Mucosa of descending colon (tissue), 3 donors: ENCODE results near the gene DLG2. TPM values are rescaled to one million over a fixed set of nuclear protein-coding genes. Genes with fewer than 3 reads are reported as not detected.

Source experiments
- ATAC-seq: fragments of 200-7000 bp; cut with Tn5 transposase; one replicate; pipeline ENCODE4 v1.9.1; 2020; ENCODE audit warnings: mild to moderate bottlenecking, moderate library complexity
- DNase-seq, 3 donors: peaks; one replicate each; pipeline ENCODE4 v3.0.0-alpha.2; 2020
- H3K36me3 ChIP-seq: fragments of 200-600 bp; one replicate; pipeline ENCODE4 v1.8.0; 2021; ENCODE audit warnings: low read depth, mild to moderate bottlenecking
- H3K4me1 ChIP-seq: fragments of 200-600 bp; one replicate; pipeline ENCODE4 v1.8.0; 2021; ENCODE audit warnings: low read depth, mild to moderate bottlenecking
- H3K4me3 ChIP-seq: fragments of 200-600 bp; one replicate; pipeline ENCODE4 v1.8.0; 2021; ENCODE audit warnings: mild to moderate bottlenecking
- H3K9me3 ChIP-seq: fragments of 200-600 bp; one replicate; pipeline ENCODE4 v1.8.0; 2021; ENCODE audit warnings: mild to moderate bottlenecking
- intact Hi-C, 2 donors: fragments of 100-400 bp; cut with DNase I in 1 of 2; cut with micrococcal nuclease in 1 of 2; formaldehyde crosslinking; loops; one replicate each; pipeline versions ENCODE4 v1.11.0 to v1.11.1; 2022; cut with DNase I, micrococcal nuclease
- total RNA-seq, 3 donors: library from RNA; stranded (reverse); fragmentation: NEBNext Ultra II Directional in 2 of 3; extraction: Animal tissue kit (Norgen Biotek cat#: 25700) in 2 of 3; gene quantifications; one replicate each; pipeline versions ENCODE4 v1.2.1 to v1.2.4, GENCODE V29; 2021 to 2023
- TF ChIP-seq, protein P1 (sequence below): fragments of 200-600 bp; IDR thresholded peaks from one replicate; pipeline ENCODE4 v1.8.0; 2022; ENCODE audit warnings: antibody characterized with exemption, mild to moderate bottlenecking
- donor health status: DM: no; HTN: no; CAD: no; lungs with moderate emphysema.
- donor health status: DM: no; HTN: no; CAD: no.
- donor health status: DM: no; HTN: yes; CAD: no.

Gene DLG2
- total RNA-seq, 3 donors from 2014 or later: 2.1 to 11.1 (median 2.4) TPM

DNA sequence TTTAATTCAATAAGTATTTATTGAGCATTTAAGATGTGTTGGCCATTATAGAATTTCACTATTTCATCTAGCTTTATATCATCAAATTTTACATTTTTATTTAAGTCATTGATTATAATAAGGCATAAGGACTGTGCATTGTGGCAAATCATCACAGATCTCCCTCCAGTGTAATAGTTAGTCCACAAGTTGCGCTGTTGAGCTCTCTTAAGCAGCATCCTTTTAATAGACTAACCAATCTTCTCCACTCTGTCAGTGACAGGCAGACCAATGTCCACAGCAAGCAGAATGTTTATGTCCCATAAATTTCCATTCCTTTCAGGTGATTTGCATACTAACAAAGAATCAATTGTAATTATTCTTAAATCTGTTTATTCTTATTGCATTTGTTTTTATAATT, 1745.7 kb downstream of the DLG2 start:
- no peak for DNase-seq
- TF ChIP-seq, protein P1, sequence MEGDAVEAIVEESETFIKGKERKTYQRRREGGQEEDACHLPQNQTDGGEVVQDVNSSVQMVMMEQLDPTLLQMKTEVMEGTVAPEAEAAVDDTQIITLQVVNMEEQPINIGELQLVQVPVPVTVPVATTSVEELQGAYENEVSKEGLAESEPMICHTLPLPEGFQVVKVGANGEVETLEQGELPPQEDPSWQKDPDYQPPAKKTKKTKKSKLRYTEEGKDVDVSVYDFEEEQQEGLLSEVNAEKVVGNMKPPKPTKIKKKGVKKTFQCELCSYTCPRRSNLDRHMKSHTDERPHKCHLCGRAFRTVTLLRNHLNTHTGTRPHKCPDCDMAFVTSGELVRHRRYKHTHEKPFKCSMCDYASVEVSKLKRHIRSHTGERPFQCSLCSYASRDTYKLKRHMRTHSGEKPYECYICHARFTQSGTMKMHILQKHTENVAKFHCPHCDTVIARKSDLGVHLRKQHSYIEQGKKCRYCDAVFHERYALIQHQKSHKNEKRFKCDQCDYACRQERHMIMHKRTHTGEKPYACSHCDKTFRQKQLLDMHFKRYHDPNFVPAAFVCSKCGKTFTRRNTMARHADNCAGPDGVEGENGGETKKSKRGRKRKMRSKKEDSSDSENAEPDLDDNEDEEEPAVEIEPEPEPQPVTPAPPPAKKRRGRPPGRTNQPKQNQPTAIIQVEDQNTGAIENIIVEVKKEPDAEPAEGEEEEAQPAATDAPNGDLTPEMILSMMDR: no peak

DNA sequence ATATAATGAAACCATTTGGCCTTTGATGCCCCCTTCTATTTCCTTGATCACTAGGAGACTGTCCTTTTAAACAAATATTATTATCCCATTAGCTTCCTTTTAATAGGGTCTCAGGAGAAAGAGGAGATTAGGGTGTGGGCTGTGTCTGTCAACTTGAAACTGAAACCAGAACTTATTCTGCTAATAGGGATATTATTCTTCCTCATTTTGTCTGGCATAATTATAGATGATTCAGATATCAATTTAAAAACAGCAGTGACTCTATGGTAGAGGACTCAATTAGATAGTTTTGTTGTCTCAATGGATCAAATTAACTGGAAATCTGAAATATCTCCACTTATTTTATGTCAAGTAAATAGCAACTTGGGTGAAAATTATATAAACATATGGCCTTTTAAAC, 1756.1 kb downstream of the DLG2 start:
- H3K9me3 ChIP-seq: no peaks in the 10 kb centered on the region
- H3K4me3 ChIP-seq: no peak overlapping the region
- TF ChIP-seq, protein P1: no peak
- intact Hi-C loops: no loop called here
- DNase-seq (no peak), ATAC-seq (no peak)
- H3K36me3 ChIP-seq: no peaks in the 10 kb centered on the region
- no peaks in the 10 kb centered on the region for H3K4me1 ChIP-seq

More for the DNA sequence above, 1745.7 kb downstream of the DLG2 start:
- no peak for ATAC-seq
- no peaks in the 10 kb centered on the region for H3K9me3 ChIP-seq
- H3K4me3 ChIP-seq: no peak overlapping the region
- no peaks in the 10 kb centered on the region for H3K36me3 ChIP-seq
- no peaks in the 10 kb centered on the region for H3K4me1 ChIP-seq
- intact Hi-C loops: no loop called here

DNA sequence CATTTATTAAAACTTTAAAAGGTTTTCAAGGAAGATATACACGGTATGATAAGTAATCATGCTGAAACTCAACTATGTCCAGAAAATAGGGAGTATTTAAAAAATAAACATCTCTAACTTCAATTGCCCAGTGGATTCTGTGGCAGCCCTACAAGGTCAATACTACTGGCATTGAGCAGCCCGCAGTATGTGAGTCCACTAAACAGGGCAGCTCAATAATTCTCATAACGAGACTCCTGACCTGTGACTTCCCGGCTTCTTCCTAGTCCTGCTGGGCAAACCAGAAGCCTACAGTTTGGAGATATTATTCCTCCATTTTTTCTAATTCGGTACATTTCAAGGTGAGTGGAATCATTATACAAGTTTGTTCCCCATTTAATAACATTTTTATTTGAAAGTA, 1760.5 kb downstream of the DLG2 start:
- Histone ChIP-seq H3K9me3 (no peaks in the 10 kb centered on the region), H3K4me3 (no peak overlapping the region), H3K36me3 (no peaks in the 10 kb centered on the region), H3K4me1 (no peaks in the 10 kb centered on the region)
- intact Hi-C loops: no loop called here
- ATAC-seq (no peak), DNase-seq (no peak)
- TF ChIP-seq, protein P1: no peak

DNA sequence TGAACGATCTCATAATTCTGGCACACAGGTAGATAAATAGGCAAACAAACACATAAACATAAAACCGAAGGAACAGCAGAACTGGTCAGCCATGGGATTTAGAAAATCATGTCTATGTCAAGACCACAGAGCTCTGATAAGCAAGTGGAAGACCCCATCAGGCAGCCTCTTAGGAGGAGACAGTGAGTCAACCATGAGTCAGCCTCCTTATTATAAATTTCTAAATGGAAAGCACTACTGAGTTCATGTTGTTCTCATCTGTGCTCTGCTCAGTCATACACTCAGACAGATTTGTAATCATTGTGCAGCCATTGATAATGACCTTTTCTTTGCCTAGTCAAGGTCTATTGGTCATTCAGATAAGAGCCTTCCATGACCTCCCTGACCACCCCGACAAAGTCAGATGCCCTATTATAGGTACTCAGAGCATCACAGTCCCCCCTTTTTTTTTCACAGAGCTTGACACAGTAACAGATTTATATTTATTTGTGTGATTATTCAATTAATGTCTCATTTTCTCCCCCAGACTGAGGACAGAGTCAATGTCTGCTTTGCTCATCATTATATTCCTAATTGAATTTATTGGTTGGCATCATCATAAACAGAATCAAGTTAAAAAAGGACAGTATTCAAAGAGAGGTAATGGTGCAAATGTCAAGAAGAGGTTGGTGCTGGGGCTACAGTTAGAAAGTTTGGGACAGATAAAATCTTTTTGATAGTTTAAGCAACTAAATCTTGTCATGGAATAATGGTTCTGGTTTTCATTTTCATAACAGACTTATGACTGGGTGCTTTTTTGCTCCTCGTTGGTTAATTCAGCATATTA, 1761.3 kb downstream of the DLG2 start:
- no peaks in the 10 kb centered on the region for H3K36me3 ChIP-seq
- DNase-seq (no peak), ATAC-seq (no peak)
- no peak overlapping the region for H3K4me3 ChIP-seq
- H3K9me3 ChIP-seq: no peaks in the 10 kb centered on the region
- TF ChIP-seq, protein P1: no peak
- H3K4me1 ChIP-seq: no peaks in the 10 kb centered on the region
- intact Hi-C loops: no loop called here

DNA sequence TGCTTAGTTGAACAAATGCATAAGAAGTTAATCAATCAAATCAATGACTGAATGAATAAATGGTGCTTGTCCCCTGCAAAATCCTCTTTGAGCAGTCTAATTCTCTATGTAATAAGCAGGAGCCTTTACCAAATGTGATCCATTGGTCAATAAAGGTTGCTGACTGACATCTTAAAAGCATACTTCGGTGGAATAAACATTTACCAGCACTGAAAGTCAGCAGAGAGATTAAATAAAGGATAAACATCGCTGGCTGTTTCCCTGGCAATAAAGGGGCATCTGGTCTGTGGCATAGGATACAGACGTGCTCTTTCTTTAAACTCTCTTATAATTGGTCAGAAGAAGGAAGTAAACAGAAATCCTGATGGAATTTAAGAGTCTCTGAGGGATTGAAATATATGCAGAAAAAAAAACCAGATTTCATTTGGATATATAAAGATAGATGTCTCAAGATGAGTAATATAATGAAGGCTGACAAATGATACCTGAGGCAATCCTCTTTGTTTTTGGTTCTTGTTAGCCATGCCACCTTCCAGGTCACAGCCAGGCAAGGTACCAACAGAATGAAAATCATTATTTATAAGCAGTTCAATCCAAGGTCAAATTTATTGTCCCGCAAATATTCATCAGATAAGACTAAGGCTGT, 1762.6 kb downstream of the DLG2 start:
- Histone ChIP-seq H3K4me3 (no peak overlapping the region), H3K36me3 (no peaks in the 10 kb centered on the region), H3K9me3 (peaks cover 3% of the 10 kb centered on the region), H3K4me1 (no peaks in the 10 kb centered on the region)
- TF ChIP-seq, protein P1: no peak
- DNase-seq (no peak), ATAC-seq (no peak)
- intact Hi-C loops: no loop called here
